DOHH2 (cell line): ENCODE results near the gene TMEM252.

Source experiments
- H3F3A ChIP-seq: fragments of 200-600 bp; sonication (generic), shearing (Covaris generic); 2 replicates; pipeline ENCODE4 v1.6.0; 2016; ENCODE audit warnings: antibody characterized with exemption, mild to moderate bottlenecking; ENCODE audit not compliant: control insufficient read depth, insufficient read depth
- H3K27ac ChIP-seq: fragments of 200-600 bp; sonication (generic); 2 replicates; pipeline ENCODE4 v1.5.1; 2014; ENCODE audit warnings: low read depth, mild to moderate bottlenecking, low read length, moderate library complexity
- H3K27me3 ChIP-seq: fragments of 200-600 bp; sonication (generic); 2 replicates; pipeline ENCODE4 v1.6.1; 2014; ENCODE audit warnings: mild to moderate bottlenecking, low read length, mixed read lengths; ENCODE audit not compliant: control insufficient read depth
- H3K36me3 ChIP-seq: fragments of 200-600 bp; sonication (generic); 2 replicates; pipeline ENCODE4 v1.6.1; 2014; ENCODE audit warnings: mild to moderate bottlenecking, low read length, moderate library complexity, mixed read lengths; ENCODE audit not compliant: control insufficient read depth
- H3K4me1 ChIP-seq: fragments of 200-600 bp; sonication (generic); 2 replicates; pipeline ENCODE4 v1.6.1; 2014; ENCODE audit warnings: mild to moderate bottlenecking, low read length, mixed read lengths; ENCODE audit not compliant: control insufficient read depth
- H3K4me2 ChIP-seq: fragments of 200-600 bp; sonication (generic); 2 replicates; pipeline ENCODE4 v1.6.0; 2014; ENCODE audit warnings: mild to moderate bottlenecking, low read length, moderate library complexity
- H3K4me3 ChIP-seq: fragments of 200-600 bp; sonication (generic); 2 replicates; pipeline ENCODE4 v1.5.1; 2014; ENCODE audit warnings: mild to moderate bottlenecking, low read length, mixed read lengths
- H3K79me2 ChIP-seq: fragments of 200-600 bp; sonication (generic); 2 replicates; pipeline ENCODE4 v1.6.1; 2014; ENCODE audit warnings: mild to moderate bottlenecking, low read length, mixed read lengths; ENCODE audit not compliant: control insufficient read depth
- H3K9me2 ChIP-seq: fragments of 200-600 bp; sonication (generic); replicated peaks from 2 replicates; pipeline ENCODE4 v1.6.1; 2014; ENCODE audit warnings: mild to moderate bottlenecking, low read length, mixed read lengths; ENCODE audit not compliant: control insufficient read depth
- H3K9me3 ChIP-seq: fragments of 200-600 bp; sonication (generic); 2 replicates; pipeline ENCODE4 v1.6.1; 2014; ENCODE audit warnings: antibody characterized with exemption, low read length, mixed read lengths; ENCODE audit not compliant: control insufficient read depth, insufficient read depth
- H4K20me1 ChIP-seq: fragments of 200-600 bp; sonication (generic); 2 replicates; pipeline ENCODE4 v1.6.0; 2014; ENCODE audit warnings: low read depth, mild to moderate bottlenecking, antibody characterized with exemption, low read length, moderate library complexity; ENCODE audit not compliant: control insufficient read depth, insufficient read depth
- EZH2phosphoT487 ChIP-seq: fragments of 200-600 bp; sonication (generic); IDR thresholded peaks from 2 replicates; pipeline ENCODE4 v1.6.1; 2017; ENCODE audit warnings: borderline replicate concordance, mild to moderate bottlenecking, antibody characterized with exemption, low read length, moderate library complexity, mixed read lengths
- TF ChIP-seq, protein P1 (sequence below): fragments of 200-600 bp; sonication (generic); IDR thresholded peaks from one replicate; pipeline ENCODE4 v1.5.1; 2014; ENCODE audit warnings: antibody characterized with exemption, mild to moderate bottlenecking, low read depth, low read length; ENCODE audit not compliant: poor library complexity, severe bottlenecking

TMEM252 gene

DNA sequence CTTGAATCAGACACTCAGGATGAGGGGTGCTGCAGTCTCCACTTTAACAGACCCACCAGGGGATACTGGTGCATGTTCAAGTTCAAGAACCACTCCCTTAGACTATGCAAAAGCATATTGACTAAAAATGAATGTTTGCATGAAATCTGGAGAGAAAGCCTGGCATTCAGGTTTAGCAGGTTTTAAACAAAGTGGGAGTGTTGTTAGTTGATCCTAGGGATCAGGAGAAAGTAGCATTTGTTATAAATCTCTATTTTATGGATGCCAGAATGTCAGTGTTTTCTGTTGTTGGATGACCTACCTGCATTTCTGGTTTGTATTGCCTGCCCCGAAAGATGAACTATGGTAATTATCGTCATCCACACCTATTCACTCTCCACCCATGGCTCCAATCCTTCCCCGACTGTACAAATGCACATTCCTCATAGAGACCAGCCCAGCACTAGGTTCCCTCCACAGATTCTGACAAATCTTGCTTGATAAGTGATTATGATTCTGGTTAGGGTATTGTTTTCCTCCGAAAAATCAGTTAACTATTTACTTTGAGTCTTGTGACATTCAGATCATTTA is 17.2 kb downstream of the TMEM252 start:
- Histone ChIP-seq H3K9me3 (no peaks in the 10 kb centered on the region), H3K4me1 (no peaks in the 10 kb centered on the region), H3F3A (no peaks in the 10 kb centered on the region), H3K36me3 (no peaks in the 10 kb centered on the region), H3K9me2 (no peaks in the 10 kb centered on the region), H3K27ac (no peak overlapping the region), H4K20me1 (no peaks in the 10 kb centered on the region), H3K4me2 (no peak overlapping the region), H3K79me2 (no peaks in the 10 kb centered on the region), H3K4me3 (no peak overlapping the region), H3K27me3 (no peaks in the 10 kb centered on the region; the same call in 1 of the 2 replicates)
- TF ChIP-seq EZH2phosphoT487 = no peak
- TF ChIP-seq, protein P1, sequence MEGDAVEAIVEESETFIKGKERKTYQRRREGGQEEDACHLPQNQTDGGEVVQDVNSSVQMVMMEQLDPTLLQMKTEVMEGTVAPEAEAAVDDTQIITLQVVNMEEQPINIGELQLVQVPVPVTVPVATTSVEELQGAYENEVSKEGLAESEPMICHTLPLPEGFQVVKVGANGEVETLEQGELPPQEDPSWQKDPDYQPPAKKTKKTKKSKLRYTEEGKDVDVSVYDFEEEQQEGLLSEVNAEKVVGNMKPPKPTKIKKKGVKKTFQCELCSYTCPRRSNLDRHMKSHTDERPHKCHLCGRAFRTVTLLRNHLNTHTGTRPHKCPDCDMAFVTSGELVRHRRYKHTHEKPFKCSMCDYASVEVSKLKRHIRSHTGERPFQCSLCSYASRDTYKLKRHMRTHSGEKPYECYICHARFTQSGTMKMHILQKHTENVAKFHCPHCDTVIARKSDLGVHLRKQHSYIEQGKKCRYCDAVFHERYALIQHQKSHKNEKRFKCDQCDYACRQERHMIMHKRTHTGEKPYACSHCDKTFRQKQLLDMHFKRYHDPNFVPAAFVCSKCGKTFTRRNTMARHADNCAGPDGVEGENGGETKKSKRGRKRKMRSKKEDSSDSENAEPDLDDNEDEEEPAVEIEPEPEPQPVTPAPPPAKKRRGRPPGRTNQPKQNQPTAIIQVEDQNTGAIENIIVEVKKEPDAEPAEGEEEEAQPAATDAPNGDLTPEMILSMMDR = no peak

GRCh38 chr9:68522954-68523353 is 17.7 kb downstream of the TMEM252 start:
- Histone ChIP-seq H3K36me3 (no peaks in the 10 kb centered on the region), H3K9me3 (no peaks in the 10 kb centered on the region), H3K27ac (no peak overlapping the region), H4K20me1 (no peaks in the 10 kb centered on the region), H3K27me3 (peaks cover 3% of the 10 kb centered on the region), H3K79me2 (no peaks in the 10 kb centered on the region), H3K4me3 (no peak overlapping the region), H3K4me1 (no peaks in the 10 kb centered on the region), H3K9me2 (no peaks in the 10 kb centered on the region), H3F3A (no peaks in the 10 kb centered on the region), H3K4me2 (no peak overlapping the region)
- TF ChIP-seq EZH2phosphoT487 = no peak
- TF ChIP-seq, protein P1 = no peak

- Histone ChIP-seq H3K4me3 (no peak overlapping the region), H3K79me2 (no peaks in the 10 kb centered on the region), H3K27ac (no peak overlapping the region), H3K9me3 (no peaks in the 10 kb centered on the region), H3K36me3 (no peaks in the 10 kb centered on the region), H4K20me1 (no peaks in the 10 kb centered on the region), H3K4me1 (no peaks in the 10 kb centered on the region), H3K4me2 (no peak overlapping the region), H3F3A (no peaks in the 10 kb centered on the region), H3K9me2 (no peaks in the 10 kb centered on the region), H3K27me3 (peaks cover 5% of the 10 kb centered on the region)
- TF ChIP-seq, protein P1 = no peak
- no peak for TF ChIP-seq EZH2phosphoT487
Observed at GRCh38 chr9:68522131-68522530, 18.6 kb downstream of the TMEM252 start.
